ENCODE measurements around the gene MPO.

The MPO gene

DNA sequence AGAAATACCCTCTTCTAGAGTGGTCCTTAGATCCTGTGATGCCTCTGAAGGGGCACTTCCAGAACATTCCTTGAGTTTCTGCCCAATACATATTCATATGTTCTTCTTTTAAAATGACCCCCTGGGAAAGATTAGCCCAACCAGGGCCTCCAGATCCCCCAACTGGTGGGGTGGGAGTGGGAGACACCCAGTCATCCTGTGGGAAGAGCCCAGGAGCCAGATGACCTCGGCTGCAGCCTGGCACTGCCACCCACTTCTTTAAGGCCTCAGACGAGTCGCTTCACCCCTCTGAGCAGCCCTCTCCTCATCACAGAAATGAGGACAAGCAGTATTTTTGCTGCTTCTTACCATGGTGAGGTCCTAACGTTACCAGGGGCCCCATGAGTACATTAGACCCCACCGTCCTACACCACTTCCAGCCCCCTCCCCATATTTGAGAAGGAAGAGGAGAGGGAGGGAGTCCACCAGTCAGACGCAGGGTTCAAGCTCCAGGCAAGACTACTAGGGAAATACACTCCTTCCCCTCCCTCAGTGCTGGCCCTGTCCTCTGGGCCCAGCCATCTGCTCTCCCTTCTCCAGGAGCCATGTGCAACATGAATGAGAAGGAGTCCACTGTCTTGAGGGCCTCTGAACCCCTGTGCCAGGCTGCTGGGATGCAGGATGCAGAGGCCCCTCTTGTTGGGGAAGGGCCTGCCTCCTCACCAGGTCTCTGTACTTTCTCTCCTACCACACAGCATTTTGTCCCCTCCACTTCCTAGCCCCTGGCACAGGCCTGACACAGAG lies 11.8 kb downstream of the MPO start:
- no peak for TF ChIP-seq CTCF (IDR thresholded peaks at IDR 0.05; ENCODE audit: low read depth, low read length)
- H3K4me3 ChIP-seq (ENCODE audit: low read depth, low read length) = no peak overlapping the region
- in situ Hi-C loops (cut with HindIII; ENCODE audit: low sequenced_read_pairs) = no loop called here
- DNase-seq (ENCODE audit: low read depth, low spot score) = no peak

DNA sequence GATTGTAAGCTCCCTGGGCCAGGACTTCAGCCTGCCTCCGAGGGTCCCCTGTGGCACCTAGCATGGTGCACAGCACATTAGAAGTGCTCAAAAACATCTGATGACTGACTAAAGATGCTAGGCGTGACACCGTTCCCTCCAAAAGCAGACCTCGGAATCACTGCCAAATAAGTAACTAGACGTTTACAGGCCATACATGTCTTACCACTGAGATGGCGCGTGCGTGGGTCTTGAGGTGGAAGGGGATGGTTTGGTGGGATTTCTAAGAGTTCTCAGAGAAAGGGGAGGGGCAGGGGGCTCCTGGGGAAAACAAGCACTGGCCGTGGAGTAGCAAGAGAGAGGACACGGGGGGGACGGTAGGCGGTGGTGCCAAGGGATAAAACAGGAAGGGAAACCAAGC lies 12.4 kb downstream of the MPO start:
- no peak for DNase-seq (ENCODE audit: low read depth, low spot score)
- no peak overlapping the region for H3K4me3 ChIP-seq (ENCODE audit: low read depth, low read length)
- TF ChIP-seq CTCF (IDR thresholded peaks at IDR 0.05; ENCODE audit: low read depth, low read length) = no peak
- in situ Hi-C loops (cut with HindIII; ENCODE audit: low sequenced_read_pairs) = no loop called here

GRCh38 chr17:58267347-58268324 lies 13.1 kb downstream of the MPO start:
- TF ChIP-seq CTCF (IDR thresholded peaks at IDR 0.05; ENCODE audit: low read depth, low read length) = no peak
- no peak overlapping the region for H3K4me3 ChIP-seq (ENCODE audit: low read depth, low read length)
- in situ Hi-C loops (cut with HindIII; ENCODE audit: low sequenced_read_pairs) = no loop called here
- no peak for DNase-seq (ENCODE audit: low read depth, low spot score)

DNA sequence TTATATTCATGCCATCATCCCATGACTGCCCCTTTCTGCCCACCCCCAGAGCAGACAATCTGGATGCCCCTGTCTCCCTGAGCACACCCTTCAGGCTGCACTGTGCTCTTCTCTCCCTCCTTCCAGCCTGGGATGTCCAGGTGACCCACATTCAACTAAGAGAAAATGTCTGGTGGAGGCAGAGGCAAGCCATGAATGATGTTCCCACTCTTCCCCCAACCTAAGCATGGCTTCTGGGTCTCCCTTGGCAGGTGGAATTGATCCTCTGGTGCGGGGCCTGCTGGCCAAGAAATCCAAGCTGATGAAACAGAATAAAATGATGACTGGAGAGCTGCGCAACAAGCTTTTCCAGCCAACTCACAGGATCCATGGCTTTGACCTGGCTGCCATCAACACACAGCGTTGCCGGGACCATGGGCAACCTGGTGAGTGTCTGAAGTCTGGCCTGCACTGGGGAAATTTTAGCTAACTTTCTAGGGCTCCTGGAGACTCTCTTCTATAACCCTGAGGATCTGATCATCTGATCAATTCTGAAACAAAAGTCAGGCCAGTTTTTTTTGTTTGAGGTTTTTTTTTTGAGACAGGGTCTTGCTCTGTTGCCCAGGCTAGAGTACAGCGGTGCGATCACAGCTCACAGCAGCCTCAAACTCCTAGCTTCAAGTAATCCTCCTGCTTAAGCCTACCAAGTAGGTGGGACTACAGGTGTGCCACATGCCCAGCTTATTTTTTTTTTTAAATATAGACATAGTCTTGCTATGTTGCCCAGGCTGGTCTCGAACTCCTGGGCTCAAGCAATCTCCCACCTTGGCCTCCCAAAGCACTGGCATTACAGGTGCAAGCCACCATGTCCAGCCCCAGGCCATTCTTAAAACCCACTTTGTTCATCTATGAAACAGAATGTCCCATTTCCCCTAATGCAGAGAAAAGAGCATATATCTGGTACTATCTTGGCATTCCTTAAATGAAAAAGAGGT lies 14.5 kb downstream of the MPO start:
- no peak for DNase-seq (ENCODE audit: low read depth, low spot score)
- in situ Hi-C loops (cut with HindIII; ENCODE audit: low sequenced_read_pairs) = no loop called here
- no peak overlapping the region for H3K4me3 ChIP-seq (ENCODE audit: low read depth, low read length)
- TF ChIP-seq CTCF (IDR thresholded peaks at IDR 0.05; ENCODE audit: low read depth, low read length) = no peak

DNA sequence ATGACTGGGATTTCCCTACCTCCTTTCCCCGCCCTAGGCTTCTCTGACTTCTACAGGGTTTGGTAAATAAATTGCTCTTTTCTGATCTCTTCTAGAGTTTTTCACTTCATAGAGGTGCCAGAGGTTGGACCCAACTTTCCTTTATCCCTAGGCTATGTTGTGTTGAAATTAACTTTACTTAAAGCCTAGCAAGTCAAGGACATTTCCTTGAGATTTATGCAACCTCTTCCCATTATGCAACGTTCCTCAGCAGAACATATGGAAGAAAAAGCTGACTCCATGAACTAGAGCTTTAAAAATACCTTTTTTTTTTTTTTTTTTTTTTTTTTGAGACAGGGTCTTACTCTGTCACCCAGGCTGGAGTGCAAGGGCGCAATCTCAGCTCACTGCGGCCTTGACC lies 15.5 kb downstream of the MPO start:
- DNase-seq (ENCODE audit: low read depth, low spot score) = no peak
- in situ Hi-C loops (cut with HindIII; ENCODE audit: low sequenced_read_pairs) = no loop called here
- no peak overlapping the region for H3K4me3 ChIP-seq (ENCODE audit: low read depth, low read length)
- TF ChIP-seq CTCF (IDR thresholded peaks at IDR 0.05; ENCODE audit: low read depth, low read length) = no peak

Data from astrocyte of the spinal cord (primary cell).